Central memory CD8-positive, alpha-beta T cell (primary cell): ENCODE data around the gene ATP6AP2.
"Not testable (repeated sequence)": the region's sequence is repeated elsewhere in the genome, so short reads cannot be mapped to it uniquely, and the experiment has no call there.

Source experiments
- ATAC-seq: fragments of 150-1000 bp; cut with Tn5 transposase; replicated peaks from 2 replicates; pipeline ENCODE4 v1.10.0; 2022; ENCODE audit warnings: mild to moderate bottlenecking, moderate FRiP score, moderate number of reproducible peaks; ENCODE audit not compliant: poor library complexity, severe bottlenecking; ENCODE audit errors: extremely low read depth
- DNase-seq, 2 donors: peaks; one replicate each; pipeline ENCODE4 v3.0.0; 2021; ENCODE audit warnings: low spot score in 2 of 2
- H3K27ac Mint-ChIP-seq: one replicate; pipeline ENCODE4 v1.8.0; 2022; ENCODE audit warnings: low read depth, mild to moderate bottlenecking, moderate library complexity, mixed read lengths
- H3K27me3 Mint-ChIP-seq: one replicate; pipeline ENCODE4 v1.8.0; 2022; ENCODE audit warnings: mixed read lengths
- H3K36me3 Mint-ChIP-seq: one replicate; pipeline ENCODE4 v1.8.0; 2022; ENCODE audit warnings: mild to moderate bottlenecking, moderate library complexity, mixed read lengths; ENCODE audit not compliant: insufficient read depth
- H3K4me1 Mint-ChIP-seq: one replicate; pipeline ENCODE4 v1.8.0; 2022; ENCODE audit warnings: mixed read lengths
- H3K4me3 Mint-ChIP-seq: one replicate; pipeline ENCODE4 v1.8.0; 2022; ENCODE audit warnings: mild to moderate bottlenecking, moderate library complexity, mixed read lengths
- H3K9me3 Mint-ChIP-seq: one replicate; pipeline ENCODE4 v1.8.0; 2022; ENCODE audit warnings: mixed read lengths

The ATP6AP2 gene

GRCh38 chrX:40552768-40553167, 28.0 kb upstream of the ATP6AP2 start:
- DNase-seq, result no peak
- Mint-ChIP-seq H3K9me3 (no peaks in the 10 kb centered on the region), H3K27me3 (no peaks in the 10 kb centered on the region), H3K27ac (no peak overlapping the region), H3K4me1 (no peaks in the 10 kb centered on the region), H3K36me3 (no peaks in the 10 kb centered on the region), H3K4me3 (no peak overlapping the region)
- ATAC-seq, result no peak

GRCh38 chrX:40558590-40558989, 22.2 kb upstream of the ATP6AP2 start:
- ATAC-seq (no peak), DNase-seq (no peak)
- Mint-ChIP-seq H3K27ac (no peak overlapping the region), H3K4me3 (no peak overlapping the region), H3K9me3 (no peaks in the 10 kb centered on the region), H3K27me3 (no peaks in the 10 kb centered on the region), H3K36me3 (no peaks in the 10 kb centered on the region), H3K4me1 (no peaks in the 10 kb centered on the region)

GRCh38 chrX:40563784-40564183, 17.0 kb upstream of the ATP6AP2 start:
- no peaks in the 10 kb centered on the region for H3K36me3 Mint-ChIP-seq
- no peak overlapping the region for H3K27ac Mint-ChIP-seq
- no peaks in the 10 kb centered on the region for H3K27me3 Mint-ChIP-seq
- H3K9me3 Mint-ChIP-seq, result no peaks in the 10 kb centered on the region
- no peaks in the 10 kb centered on the region for H3K4me1 Mint-ChIP-seq
- no peak for DNase-seq
- no peak for ATAC-seq
- no peak overlapping the region for H3K4me3 Mint-ChIP-seq

- Mint-ChIP-seq H3K27ac (no peak overlapping the region), H3K9me3 (no peaks in the 10 kb centered on the region), H3K36me3 (no peaks in the 10 kb centered on the region), H3K27me3 (no peaks in the 10 kb centered on the region), H3K4me1 (no peaks in the 10 kb centered on the region), H3K4me3 (no peak overlapping the region)
- ATAC-seq (no peak), DNase-seq (no peak)
Measured at GRCh38 chrX:40564447-40564846, 16.3 kb upstream of the ATP6AP2 start.

GRCh38 chrX:40570346-40571093, 10.2 kb upstream of the ATP6AP2 start:
- Mint-ChIP-seq H3K9me3 (no peaks in the 10 kb centered on the region), H3K36me3 (no peaks in the 10 kb centered on the region), H3K27ac (peak overlapping the region; percentile 64), H3K4me1 (peaks cover 9% of the 10 kb centered on the region), H3K4me3 (peak overlapping the region; percentile 61), H3K27me3 (no peaks in the 10 kb centered on the region)
- DNase-seq (no peak), ATAC-seq (no peak)

GRCh38 chrX:40571164-40571563, 9.6 kb upstream of the ATP6AP2 start:
- not testable (repeated sequence) for ATAC-seq, H3K9me3 Mint-ChIP-seq, DNase-seq, H3K27me3 Mint-ChIP-seq, H3K36me3 Mint-ChIP-seq, H3K4me1 Mint-ChIP-seq
- Mint-ChIP-seq H3K27ac (peak overlapping the region; percentile 64), H3K4me3 (peak overlapping the region; percentile 61)

- Mint-ChIP-seq H3K36me3 (no peaks in the 10 kb centered on the region), H3K27ac (no peak overlapping the region), H3K27me3 (no peaks in the 10 kb centered on the region), H3K9me3 (no peaks in the 10 kb centered on the region), H3K4me1 (peaks cover 9% of the 10 kb centered on the region), H3K4me3 (no peak overlapping the region)
- DNase-seq (no peak), ATAC-seq (no peak)
Measured at GRCh38 chrX:40571600-40571999, 9.2 kb upstream of the ATP6AP2 start.

GRCh38 chrX:40573763-40574162, 7.0 kb upstream of the ATP6AP2 start:
- Mint-ChIP-seq H3K36me3 (no peaks in the 10 kb centered on the region), H3K27ac (no peak overlapping the region), H3K9me3 (no peaks in the 10 kb centered on the region), H3K27me3 (no peaks in the 10 kb centered on the region), H3K4me1 (peaks cover 9% of the 10 kb centered on the region), H3K4me3 (no peak overlapping the region)
- peak in 1 of 2 donors; percentile 10 for DNase-seq
- peak; percentile 72 for ATAC-seq

GRCh38 chrX:40575411-40575810, 5.4 kb upstream of the ATP6AP2 start:
- not testable (repeated sequence) for H3K36me3 Mint-ChIP-seq, H3K4me1 Mint-ChIP-seq, DNase-seq, ATAC-seq, H3K4me3 Mint-ChIP-seq, H3K27ac Mint-ChIP-seq, H3K27me3 Mint-ChIP-seq, H3K9me3 Mint-ChIP-seq

GRCh38 chrX:40576291-40576690, 4.5 kb upstream of the ATP6AP2 start:
- no peak overlapping the region for H3K4me3 Mint-ChIP-seq
- no peaks in the 10 kb centered on the region for H3K9me3 Mint-ChIP-seq
- no peaks in the 10 kb centered on the region for H3K4me1 Mint-ChIP-seq
- no peak for DNase-seq
- no peak for ATAC-seq
- H3K27ac Mint-ChIP-seq, result no peak overlapping the region
- H3K36me3 Mint-ChIP-seq, result peaks cover 6% of the 10 kb centered on the region
- no peaks in the 10 kb centered on the region for H3K27me3 Mint-ChIP-seq

GRCh38 chrX:40578039-40578695, 2.6 kb upstream of the ATP6AP2 start:
- H3K4me1 Mint-ChIP-seq, result peaks cover 11% of the 10 kb centered on the region
- H3K36me3 Mint-ChIP-seq, result peaks cover 6% of the 10 kb centered on the region
- no peak overlapping the region for H3K27ac Mint-ChIP-seq
- no peak overlapping the region for H3K4me3 Mint-ChIP-seq
- DNase-seq (no peak), ATAC-seq (no peak)
- no peaks in the 10 kb centered on the region for H3K9me3 Mint-ChIP-seq
- no peaks in the 10 kb centered on the region for H3K27me3 Mint-ChIP-seq

GRCh38 chrX:40579141-40579540, 1.6 kb upstream of the ATP6AP2 start:
- H3K4me3 Mint-ChIP-seq, result no peak overlapping the region
- ATAC-seq (no peak), DNase-seq (no peak)
- H3K4me1 Mint-ChIP-seq, result peaks cover 19% of the 10 kb centered on the region
- H3K36me3 Mint-ChIP-seq, result peaks cover 6% of the 10 kb centered on the region
- H3K9me3 Mint-ChIP-seq, result no peaks in the 10 kb centered on the region
- H3K27ac Mint-ChIP-seq, result no peak overlapping the region
- H3K27me3 Mint-ChIP-seq, result no peaks in the 10 kb centered on the region

- Mint-ChIP-seq H3K36me3 (peaks cover 6% of the 10 kb centered on the region), H3K9me3 (no peaks in the 10 kb centered on the region), H3K4me3 (peak overlapping the region; percentile 92), H3K27me3 (no peaks in the 10 kb centered on the region), H3K4me1 (peaks cover 21% of the 10 kb centered on the region), H3K27ac (peak overlapping the region; percentile 86)
- DNase-seq (no peak), ATAC-seq (no peak)
Measured at GRCh38 chrX:40579900-40580536, 752 bp upstream of the ATP6AP2 start.
